Sigmoid colon (tissue), 4 donors: Measurements from ENCODE around the gene DLL3.

ENCODE experiments used
- POLR2AphosphoS5 ChIP-seq, 4 donors: sonication (generic); formaldehyde crosslinking; IDR thresholded peaks; one replicate each; pipeline ENCODE4 v1.6.1; 2017; ENCODE audit warnings: antibody characterized with exemption in 4 of 4
- TF ChIP-seq, protein P1 (sequence below), 4 experiments: fragments of 450-650 bp in 3 of 4; fragments of 200-600 bp in 1 of 4; IDR thresholded peaks; one replicate each; pipeline ENCODE4 v1.5.1; 2016 to 2019; ENCODE audit warnings: antibody characterized with exemption in 4 of 4, mild to moderate bottlenecking in 3 of 4, moderate library complexity in 2 of 4

DNA sequence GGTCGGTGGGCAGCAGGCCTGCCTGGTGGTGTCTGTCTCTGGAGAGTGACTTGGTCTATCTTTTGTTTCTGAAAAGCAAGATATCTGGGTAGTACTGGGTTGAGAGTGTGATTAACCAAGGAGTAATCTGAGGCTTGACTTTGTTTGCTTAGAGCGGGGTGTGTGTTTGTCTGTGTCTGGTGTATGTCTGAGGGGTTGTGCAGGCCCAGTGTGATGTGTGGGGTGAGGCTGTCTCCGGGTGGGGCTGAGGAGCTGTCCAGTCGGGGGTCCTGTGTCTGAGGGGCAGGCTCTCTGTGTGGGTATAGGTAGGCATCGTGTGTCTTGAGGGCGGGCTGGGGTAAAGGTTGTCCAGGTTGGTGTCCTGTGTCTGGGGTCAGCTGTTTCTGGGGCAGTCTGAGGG, 29.2 kb upstream of the DLL3 start:
- no peak for TF ChIP-seq POLR2AphosphoS5 (IDR thresholded peaks at IDR 0.05)
- TF ChIP-seq, protein P1, sequence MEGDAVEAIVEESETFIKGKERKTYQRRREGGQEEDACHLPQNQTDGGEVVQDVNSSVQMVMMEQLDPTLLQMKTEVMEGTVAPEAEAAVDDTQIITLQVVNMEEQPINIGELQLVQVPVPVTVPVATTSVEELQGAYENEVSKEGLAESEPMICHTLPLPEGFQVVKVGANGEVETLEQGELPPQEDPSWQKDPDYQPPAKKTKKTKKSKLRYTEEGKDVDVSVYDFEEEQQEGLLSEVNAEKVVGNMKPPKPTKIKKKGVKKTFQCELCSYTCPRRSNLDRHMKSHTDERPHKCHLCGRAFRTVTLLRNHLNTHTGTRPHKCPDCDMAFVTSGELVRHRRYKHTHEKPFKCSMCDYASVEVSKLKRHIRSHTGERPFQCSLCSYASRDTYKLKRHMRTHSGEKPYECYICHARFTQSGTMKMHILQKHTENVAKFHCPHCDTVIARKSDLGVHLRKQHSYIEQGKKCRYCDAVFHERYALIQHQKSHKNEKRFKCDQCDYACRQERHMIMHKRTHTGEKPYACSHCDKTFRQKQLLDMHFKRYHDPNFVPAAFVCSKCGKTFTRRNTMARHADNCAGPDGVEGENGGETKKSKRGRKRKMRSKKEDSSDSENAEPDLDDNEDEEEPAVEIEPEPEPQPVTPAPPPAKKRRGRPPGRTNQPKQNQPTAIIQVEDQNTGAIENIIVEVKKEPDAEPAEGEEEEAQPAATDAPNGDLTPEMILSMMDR (IDR thresholded peaks at IDR 0.05): no peak
